ENCODE measurements around the gene SIPA1L3.

SIPA1L3 gene

GRCh38 chr19:38252385-38252784 lies 345.4 kb downstream of the SIPA1L3 start:
- DNase-seq: no peak

GRCh38 chr19:38252941-38253691 lies 346.1 kb downstream of the SIPA1L3 start:
- DNase-seq: peak; percentile 67 to 96

- DNase-seq: no peak
These were observed 346.8 kb downstream of the SIPA1L3 start for GRCh38 chr19:38253788-38254187.

GRCh38 chr19:38255383-38256014 lies 348.5 kb downstream of the SIPA1L3 start:
- no peak for DNase-seq

All from NCI-H446 (cell line).